ENCODE results near the gene COL7A1.
A peak's percentile ranks its signal among the peaks of the same experiment; 100 is the strongest.

The COL7A1 gene

GRCh38 chr3:48595075-48595525 is at the start of gene COL7A1:
TSS of gene COL7A1 (minus strand) at chr3:48595329. CDS start at chr3:48595159, 170 bp downstream.
- Mint-ChIP-seq H3K36me3 (ENCODE audit: low read depth) (peaks cover 20% of the 10 kb centered on the region), H3K9me3 (no peaks in the 10 kb centered on the region), H3K4me3 (no peak within 1 kb of the TSS), H3K4me1 (peaks cover 47% of the 10 kb centered on the region), H3K27ac (peak within 1 kb of the TSS; percentile 96), H3K27me3 (ENCODE audit: low read depth, poor library complexity) (no peaks in the 10 kb centered on the region)
- no peak for DNase-seq
- TF ChIP-seq CTCF (IDR thresholded peaks at IDR 0.05): no peak

- Mint-ChIP-seq H3K4me3 (no peak overlapping the region), H3K36me3 (ENCODE audit: low read depth) (peaks cover 22% of the 10 kb centered on the region), H3K9me3 (no peaks in the 10 kb centered on the region), H3K27me3 (ENCODE audit: low read depth, poor library complexity) (peaks cover 10% of the 10 kb centered on the region), H3K4me1 (peaks cover 48% of the 10 kb centered on the region), H3K27ac (no peak overlapping the region)
- TF ChIP-seq CTCF (IDR thresholded peaks at IDR 0.05): no peak
- DNase-seq: no peak
Measured at GRCh38 chr3:48642605-48643004, 47.5 kb upstream of the COL7A1 start.

GRCh38 chr3:48641396-48641795 is 46.3 kb upstream of the COL7A1 start:
- TF ChIP-seq CTCF (IDR thresholded peaks at IDR 0.05): no peak
- Mint-ChIP-seq H3K4me1 (peaks cover 60% of the 10 kb centered on the region), H3K27me3 (ENCODE audit: low read depth, poor library complexity) (peaks cover 10% of the 10 kb centered on the region), H3K4me3 (no peak overlapping the region), H3K27ac (peak overlapping the region; percentile 58), H3K36me3 (ENCODE audit: low read depth) (peaks cover 22% of the 10 kb centered on the region), H3K9me3 (no peaks in the 10 kb centered on the region)
- DNase-seq: peak; percentile 24

- H3K27ac Mint-ChIP-seq: peak overlapping the region; percentile 42
Measured at GRCh38 chr3:48639944-48640606, 44.9 kb upstream of the COL7A1 start.

GRCh38 chr3:48637305-48637704 is 42.2 kb upstream of the COL7A1 start:
- Mint-ChIP-seq H3K27ac (no peak overlapping the region), H3K4me3 (peak overlapping the region; percentile 55), H3K9me3 (no peaks in the 10 kb centered on the region), H3K36me3 (ENCODE audit: low read depth) (peaks cover 5% of the 10 kb centered on the region), H3K4me1 (peaks cover 73% of the 10 kb centered on the region), H3K27me3 (ENCODE audit: low read depth, poor library complexity) (peaks cover 10% of the 10 kb centered on the region)
- DNase-seq: no peak
- TF ChIP-seq CTCF (IDR thresholded peaks at IDR 0.05): no peak

More at GRCh38 chr3:48639944-48640606, 44.9 kb upstream of the COL7A1 start:
- no peaks in the 10 kb centered on the region for H3K9me3 Mint-ChIP-seq
- H3K27me3 Mint-ChIP-seq (ENCODE audit: low read depth, poor library complexity): peaks cover 10% of the 10 kb centered on the region
- H3K4me1 Mint-ChIP-seq: peaks cover 67% of the 10 kb centered on the region
- no peak overlapping the region for H3K4me3 Mint-ChIP-seq
- no peak for DNase-seq
- no peak for TF ChIP-seq CTCF (IDR thresholded peaks at IDR 0.05)
- peaks cover 22% of the 10 kb centered on the region for H3K36me3 Mint-ChIP-seq (ENCODE audit: low read depth)

- Mint-ChIP-seq H3K27ac (peak overlapping the region; percentile 94), H3K36me3 (ENCODE audit: low read depth) (peaks cover 8% of the 10 kb centered on the region), H3K4me3 (peak overlapping the region; percentile 85), H3K4me1 (peaks cover 62% of the 10 kb centered on the region), H3K27me3 (ENCODE audit: low read depth, poor library complexity) (peaks cover 8% of the 10 kb centered on the region), H3K9me3 (no peaks in the 10 kb centered on the region)
- no peak for TF ChIP-seq CTCF (IDR thresholded peaks at IDR 0.05)
- DNase-seq: no peak
Measured at GRCh38 chr3:48636149-48636655, 41.1 kb upstream of the COL7A1 start.
